GOT3 (cell line): ENCODE measurements around the gene PDE6H.

Source experiments
- DNase-seq: peaks from one replicate; lab custom pipeline; 2025; ENCODE audit warnings: mixed read lengths; lab: John Stamatoyannopoulos, UW

Gene PDE6H

DNA sequence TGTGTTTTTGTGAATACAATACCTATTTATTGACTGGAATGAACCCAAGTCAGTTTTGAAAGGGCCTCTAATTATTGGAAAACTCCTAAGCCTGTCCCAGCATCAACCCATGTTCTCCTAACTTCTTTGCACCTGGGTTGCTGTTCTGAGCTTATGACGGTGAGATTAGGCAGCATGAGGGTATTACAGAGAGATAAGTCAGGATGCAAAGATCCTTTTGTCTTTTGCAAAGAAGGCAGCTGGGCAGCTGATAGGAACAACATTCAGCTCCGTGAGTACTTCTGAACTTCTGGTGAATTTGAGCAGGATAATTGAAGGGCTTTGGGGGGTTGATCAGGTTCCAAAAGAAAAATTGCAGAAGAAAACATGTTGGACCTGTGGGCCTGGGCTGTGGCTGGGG lies at the start of gene PDE6H:
Gene PDE6H, plus strand, starts transcription at position 227 of the 400 bp plus-strand sequence. CDS start 4,971 bp downstream, outside the sequence.
- no peak for DNase-seq

DNA sequence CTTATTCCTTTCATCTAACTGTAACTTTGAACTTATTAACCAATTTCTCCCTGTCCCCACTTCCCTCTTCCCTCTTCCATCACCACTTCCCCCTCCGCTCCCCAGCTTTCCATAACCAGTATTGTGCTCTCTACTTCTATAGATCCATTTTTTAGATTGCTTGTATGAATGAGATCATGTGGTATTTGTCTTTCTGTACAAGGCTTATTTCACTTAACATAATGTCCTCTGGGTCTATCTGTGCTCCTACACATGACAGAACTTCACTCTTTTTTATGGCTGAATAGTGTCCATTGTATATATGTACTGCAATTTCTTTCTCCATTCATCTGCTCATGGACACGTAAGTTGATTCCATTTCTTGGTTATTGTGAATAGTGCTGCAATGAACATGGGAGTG lies 48.9 kb upstream of the PDE6H start:
- no peak for DNase-seq

DNA sequence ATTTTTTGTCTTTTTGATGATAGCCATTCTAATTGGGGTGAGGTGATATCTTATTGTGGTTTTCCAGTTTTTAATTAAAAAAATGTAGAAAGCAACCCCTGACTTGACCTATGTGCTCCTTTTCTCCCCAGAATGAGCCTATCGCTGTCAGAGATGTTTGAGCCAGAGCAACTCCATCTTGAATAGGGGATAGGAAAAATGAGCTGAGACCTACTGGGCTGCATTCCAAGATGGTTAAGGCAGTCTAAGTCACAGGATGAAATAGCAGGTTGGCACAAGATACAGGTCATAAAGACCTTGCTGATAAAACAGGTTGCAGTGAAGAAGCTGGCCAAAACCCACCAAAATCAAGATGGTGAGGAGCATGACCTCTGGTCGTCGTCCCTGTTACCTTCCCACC lies 48.3 kb upstream of the PDE6H start:
- no peak for DNase-seq

DNA sequence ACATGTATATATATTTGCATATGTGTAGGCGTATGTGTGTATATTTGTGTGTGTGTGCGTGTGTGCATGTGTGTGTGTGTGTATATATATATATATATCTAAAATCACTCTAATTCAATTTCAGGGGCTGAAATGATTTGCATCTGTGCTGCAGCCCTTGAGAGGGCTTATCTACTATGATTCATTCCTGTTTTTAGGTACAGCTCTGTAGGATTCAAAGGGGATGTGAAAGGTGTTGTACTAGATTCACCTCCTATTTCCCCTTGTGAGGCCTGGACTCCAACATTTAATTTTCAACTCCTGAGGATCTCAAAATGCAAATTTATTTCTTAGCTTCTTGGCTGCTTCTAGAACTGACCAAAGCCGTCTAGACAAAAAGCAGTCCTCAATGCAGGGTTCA lies 45.6 kb upstream of the PDE6H start:
- DNase-seq = no peak

DNA sequence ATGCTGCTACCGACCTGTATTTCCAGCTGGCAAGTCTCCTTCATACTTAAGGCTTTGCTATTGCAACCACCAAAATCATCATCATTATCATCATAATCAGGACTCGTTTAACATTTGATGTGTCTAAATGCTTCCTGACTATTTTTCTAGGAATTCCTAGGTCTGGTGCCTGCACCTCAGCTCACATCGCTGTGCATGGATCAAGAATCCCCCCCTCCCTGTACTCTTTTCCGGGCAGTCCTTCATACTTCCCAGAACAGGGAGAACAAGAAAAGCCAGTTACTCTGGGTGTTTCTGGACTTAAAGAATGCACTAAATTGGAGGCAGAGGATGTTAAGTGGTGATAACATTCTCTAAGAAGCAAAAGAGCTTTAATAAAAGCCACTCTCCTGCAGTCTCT lies 43.9 kb upstream of the PDE6H start:
- DNase-seq = no peak

DNA sequence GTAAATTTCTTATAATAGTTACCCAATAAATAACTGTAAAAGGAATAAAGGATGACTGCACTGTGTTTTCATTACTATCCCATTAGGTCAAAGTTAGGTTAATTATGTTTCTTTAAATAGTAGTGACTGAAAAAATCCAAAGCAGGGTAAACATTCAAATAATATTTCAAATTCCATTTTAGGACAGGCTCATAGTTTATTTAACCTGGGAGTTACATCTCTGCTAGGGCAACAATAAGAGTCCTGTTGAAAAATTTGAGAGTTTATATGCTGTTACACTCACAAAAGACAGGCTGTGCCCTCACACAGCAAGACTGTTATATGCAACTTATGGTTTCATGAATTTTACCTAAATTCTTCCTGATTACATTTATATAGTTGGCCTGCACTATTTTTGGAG lies 42.5 kb upstream of the PDE6H start:
- DNase-seq = no peak

DNA sequence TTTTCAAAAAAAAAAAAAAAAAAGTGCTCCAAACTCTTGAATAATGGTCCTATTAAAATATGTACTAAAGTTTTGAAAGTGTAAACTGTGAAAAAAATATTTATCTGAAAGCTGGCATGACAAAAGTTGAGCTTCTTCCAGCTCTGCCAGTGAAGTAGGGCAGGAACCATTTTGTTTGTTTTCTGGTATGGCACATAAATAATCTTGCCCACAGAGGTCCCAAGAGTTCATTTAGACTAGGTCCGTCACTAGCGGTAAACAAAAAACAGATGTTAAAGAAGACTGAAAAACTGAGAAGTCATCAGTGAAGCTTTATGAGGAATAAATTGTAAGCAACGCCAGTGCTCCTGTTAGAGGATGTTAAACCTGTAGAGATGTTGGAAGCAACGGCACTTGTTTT lies 41.5 kb upstream of the PDE6H start:
- DNase-seq = no peak

DNA sequence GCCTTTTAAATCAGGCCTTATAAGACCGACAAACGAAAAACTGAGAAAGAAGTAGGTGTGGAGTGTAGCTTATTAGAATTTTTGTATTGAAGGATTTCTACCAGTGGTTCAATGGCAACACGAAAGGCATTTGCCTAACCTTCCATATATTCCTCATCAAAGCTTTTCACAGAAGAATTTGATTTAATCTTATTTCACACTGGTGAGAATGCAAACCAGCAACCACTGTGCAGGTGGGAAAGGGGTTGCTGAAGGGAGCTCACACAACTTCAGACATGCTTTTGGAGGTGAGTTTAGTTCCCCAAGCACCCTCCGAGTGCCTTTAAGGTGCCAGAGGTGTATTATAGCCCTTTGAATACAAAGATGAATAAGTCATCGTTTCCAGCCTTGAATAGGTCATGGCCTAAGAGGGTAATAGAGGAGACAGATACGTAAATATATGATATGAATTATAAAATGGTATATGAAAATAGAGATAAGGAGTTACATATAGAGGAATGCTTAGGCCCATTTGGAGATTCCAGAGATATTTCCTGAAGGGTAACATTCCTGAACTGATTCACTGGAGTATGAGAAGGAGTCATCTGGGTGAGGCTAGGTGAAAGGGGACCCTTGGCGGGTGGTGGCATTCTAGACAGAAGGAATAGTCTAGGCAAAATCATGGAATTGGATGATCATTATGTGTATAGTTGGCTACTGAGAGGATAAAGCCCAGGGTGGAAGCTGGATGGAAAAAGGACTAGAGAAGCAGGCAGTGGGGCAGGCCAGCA lies 40.9 kb upstream of the PDE6H start:
- no peak for DNase-seq

DNA sequence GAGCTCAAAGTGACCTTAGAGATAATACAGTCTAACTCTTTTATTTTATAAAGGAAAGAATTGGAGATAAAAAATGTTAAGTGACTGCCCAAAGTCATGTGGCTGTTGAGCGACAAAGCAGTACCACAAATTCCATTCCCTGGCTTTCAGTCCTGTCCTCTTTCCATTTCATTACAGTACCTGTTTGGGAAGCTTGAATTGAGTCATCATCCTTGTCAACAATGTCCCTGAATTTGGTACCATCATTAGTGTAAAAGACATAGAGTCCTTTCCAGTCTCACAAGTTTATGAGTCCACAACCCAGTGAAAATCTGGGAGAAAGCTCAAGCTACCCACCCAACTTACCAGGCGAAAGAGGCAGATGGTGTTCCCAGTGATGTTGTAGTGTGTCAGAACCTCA lies 38.3 kb upstream of the PDE6H start:
- DNase-seq = no peak

DNA sequence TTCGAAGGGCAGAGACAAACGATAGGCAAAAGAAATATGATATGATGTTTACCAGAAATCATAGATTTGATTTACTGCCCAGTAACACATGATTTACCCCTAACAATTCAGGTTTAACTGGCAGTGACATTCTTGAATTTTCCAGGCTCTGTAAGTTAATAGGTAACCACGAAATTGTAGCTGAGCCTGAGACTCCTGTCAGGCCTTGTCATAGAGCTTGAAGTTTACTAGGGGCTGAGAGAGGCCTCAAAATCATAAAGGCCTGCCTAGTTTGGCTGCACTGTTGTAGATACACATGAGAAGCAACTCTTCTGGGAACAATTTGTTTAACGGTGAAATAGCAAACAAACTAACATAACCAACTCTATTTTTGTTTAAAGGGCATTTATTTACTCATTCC lies 37.8 kb upstream of the PDE6H start:
- DNase-seq = no peak

DNA sequence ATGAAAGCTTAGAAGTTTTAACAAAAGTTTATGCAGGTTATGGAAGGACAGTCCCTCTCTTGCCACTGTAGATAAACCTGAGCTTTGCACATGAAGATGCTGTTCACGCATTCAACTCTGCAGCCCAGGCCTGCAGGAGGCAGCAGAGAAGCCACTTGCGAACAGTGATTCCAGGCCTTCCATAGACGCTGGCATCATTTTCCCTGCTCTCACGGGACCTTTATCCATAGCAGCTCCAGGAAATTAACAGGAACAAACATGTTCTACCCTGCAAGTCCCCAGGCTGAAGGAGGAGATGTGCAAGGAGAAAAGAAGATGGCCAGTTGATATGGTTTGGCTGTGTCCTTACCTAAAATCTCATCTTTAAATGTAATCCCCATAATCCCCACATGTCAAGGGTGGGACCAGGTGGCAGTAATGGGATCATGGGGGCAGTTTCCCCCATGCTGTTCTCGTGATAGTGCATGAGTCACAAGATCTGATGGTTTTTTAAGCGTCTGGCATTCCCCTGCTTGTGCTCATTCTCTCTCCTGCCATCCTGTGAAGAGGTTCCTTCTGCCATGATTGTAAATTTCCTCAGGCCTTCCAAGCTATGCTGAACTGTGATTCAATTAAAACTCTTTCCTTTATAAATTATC lies 36.5 kb upstream of the PDE6H start:
- no peak for DNase-seq

DNA sequence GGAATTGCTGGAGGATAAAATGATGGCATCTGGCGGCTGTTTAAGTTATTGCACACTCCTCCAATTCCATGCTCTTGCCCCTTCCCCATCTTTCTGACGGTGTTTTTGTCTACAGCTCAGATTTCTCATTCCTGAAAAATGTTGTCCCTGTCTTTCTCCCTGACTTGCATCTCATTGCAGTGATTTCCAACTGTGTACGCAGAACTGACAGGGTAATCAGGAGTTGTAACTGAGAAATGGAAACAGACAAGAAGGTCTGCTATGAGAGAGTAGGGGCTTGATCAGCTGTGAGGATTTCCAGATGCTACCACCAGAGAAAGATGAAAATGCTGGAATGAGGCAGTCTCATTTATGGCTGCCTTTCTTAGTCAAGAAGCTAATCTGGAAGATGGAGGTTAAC lies 35.8 kb upstream of the PDE6H start:
- no peak for DNase-seq

DNA sequence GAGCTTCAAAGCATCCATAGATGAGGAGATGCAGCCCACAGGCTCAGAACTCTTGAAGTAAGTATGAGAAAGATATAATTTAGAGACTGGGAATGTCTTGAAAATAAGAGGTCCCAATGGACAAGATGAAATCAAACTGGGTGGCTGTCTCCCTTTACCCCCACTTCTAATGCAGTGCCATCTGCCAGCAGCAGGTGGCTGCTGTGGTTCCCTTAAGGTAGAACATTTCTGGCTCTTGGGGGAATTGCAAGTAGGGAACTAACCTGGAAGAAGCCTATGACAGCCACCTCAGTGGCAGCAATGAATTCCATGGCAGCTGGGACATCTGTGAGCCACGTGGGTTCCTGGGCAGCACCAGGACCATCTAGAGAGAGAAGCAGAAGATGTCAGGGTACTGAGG lies 35.2 kb upstream of the PDE6H start:
- no peak for DNase-seq

DNA sequence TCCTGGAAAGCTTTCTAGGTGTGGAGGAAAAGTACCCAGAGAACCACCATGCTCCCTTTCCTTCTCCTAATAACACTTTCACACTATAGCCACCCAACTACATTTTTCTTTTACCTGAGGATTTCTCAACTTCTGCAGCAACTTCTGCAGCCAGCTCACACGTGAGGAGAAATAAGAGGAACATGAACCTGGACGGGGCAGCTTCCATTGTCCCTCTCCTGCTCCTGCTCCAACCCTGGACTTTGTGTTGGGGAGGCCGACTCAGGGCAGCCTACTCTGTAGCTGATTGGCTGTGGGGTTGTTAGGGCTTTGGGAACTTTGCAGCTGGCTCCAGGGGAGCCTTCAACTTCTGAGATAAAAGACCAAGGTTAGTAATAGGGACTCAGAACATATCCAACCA lies 34.5 kb upstream of the PDE6H start, which contains the start of gene ERP27:
Gene ERP27, minus strand, starts transcription at position 237 of the 400 bp plus-strand sequence. Its CDS starts 29 bp downstream, at position 208.
- no peak for DNase-seq

DNA sequence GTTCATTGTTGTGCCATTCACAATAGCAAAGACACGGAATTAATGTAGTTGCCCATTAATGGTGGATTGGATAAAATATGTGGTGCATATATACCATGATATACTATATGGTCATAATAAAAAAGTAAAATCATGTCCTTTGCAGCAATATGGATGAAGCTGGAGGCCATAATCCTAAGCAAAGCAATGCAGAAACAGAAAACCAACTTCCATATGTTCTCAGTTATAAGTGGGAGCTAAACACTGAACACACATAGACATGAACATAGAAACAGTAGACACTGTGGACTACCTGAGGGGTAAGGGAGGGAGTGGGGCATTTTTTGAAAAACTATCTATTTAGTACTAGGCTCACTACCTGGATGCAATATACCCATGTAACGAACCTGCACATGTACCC lies 31.5 kb upstream of the PDE6H start:
- DNase-seq = no peak

DNA sequence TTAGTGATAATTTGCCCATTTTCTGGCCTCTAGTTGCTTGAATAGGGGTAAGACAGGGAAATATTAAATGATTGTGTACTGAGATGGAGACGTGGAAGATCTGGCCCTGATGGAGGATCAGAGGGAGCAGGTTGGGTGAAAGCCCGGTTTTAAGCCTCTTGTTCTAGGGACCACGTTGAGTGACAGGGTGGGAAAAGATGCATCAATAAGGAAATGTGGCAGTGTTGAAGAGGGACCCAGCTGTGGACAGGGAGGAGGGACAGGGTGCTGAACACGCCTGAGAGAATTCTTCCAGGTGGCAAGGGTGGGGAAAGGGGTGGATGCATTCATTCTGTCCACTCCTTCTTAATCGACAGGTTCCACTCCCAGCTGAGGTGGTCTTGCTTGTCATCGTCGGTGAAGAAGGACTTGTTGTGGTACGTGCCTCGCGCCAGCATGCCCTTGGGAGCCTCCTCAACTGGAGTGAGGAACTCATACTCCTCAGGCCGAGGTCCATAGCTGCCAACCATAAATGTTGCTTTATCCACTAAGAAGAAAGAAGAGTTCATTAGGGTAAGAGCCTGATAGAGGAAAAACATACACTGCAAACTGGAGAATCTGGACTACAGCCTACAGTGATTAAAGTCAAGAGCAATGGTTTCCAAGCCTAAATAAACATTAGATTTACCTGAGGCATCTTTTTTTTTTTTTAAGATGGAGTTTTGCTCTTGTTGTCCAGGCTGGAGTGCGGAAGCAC lies 30.5 kb upstream of the PDE6H start:
- DNase-seq = no peak

DNA sequence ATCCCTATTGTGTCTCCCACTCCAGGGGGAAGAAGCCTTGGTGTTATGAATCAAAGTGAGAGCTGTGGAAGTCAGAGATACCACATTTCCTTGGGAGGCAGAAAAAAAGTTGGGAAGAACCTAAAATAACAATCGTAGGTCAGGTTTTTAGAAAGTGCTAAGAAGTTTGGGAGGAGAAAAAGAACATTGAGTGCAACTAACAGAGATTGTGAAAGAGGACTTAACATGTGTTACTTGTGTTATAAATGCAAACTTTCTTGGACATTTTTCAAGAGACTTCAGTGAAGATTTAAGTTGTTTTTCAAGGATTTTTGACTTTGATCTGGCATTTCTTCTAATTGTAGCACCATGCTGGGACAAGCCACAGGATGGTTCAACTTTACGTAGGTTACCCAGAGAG lies 26.7 kb upstream of the PDE6H start:
- DNase-seq = no peak

DNA sequence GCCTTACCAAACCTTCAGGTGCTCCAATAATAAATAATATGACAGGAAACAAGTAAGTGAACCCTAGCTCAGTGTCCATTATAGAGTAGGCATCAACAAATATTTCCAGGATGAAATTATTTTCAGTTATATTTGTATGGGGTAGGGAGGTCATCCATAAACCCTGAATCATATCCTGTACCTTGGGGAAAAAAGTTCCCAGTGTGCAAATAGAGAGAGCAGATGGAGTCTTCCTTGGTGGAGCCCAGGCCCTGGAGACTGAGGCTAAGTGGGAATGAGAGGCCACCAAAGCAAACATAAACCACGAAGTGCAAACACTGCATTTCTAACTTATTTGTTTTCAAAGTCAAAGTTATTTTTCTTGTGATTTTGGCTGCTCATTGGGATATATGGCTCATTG lies 26.0 kb upstream of the PDE6H start:
- DNase-seq = no peak

DNA sequence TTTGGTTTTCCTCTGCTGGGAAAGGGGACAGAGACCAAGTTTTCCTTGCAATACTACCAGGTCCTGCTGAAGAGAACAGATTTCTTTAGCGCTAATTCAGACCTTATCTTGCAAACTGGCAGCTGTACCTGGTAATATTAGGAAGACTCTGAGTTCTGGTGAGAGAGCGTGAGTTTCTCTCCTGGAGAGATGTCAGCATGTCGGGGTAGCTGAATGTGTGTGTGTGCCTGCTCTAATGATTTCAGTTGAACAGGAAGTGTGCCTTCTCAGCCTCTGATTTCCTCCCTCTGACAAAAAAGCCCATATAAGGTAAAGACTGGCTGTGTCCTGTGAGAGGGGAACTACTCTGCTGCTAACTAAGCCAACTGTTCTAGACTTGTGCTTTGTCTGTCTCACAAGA lies 24.2 kb upstream of the PDE6H start:
- no peak for DNase-seq

DNA sequence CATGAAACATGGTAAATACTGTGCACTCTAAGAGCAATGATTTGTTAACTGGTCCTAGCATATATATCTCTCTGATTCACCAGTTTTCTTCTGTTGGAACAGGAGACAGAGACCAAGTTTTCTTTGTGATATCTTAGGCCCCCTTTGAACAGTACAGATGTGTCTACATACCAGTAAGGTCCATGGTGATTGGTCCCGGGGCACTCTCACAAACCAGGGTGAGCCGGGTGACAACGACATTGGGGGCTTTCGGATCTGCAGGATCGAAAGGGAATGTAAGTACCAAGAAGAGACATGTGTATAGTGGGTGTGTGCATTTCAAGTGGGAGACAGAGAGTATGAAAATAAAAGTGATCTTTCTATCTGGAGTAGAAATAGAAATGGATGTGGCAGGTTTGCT lies 23.2 kb upstream of the PDE6H start:
- no peak for DNase-seq

DNA sequence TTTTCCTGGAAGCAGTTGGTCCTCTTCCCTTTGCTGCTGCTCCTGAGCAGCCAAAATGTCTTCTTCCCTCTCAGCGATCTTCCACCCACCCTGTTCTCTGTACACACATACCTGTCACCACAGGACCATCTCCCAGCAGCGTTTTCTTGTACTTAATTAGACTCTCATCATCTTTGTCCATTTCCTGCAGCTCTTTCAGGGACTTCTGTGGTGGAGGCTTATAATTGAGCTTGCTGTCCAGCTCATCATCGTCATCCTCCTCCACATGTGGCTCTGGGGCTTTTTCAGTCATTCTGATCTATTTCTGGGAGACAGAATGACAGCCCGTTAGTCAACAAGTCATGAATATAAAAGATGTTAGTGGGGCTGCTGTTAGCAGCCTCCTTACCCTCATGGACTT lies 22.4 kb upstream of the PDE6H start:
- DNase-seq = no peak

DNA sequence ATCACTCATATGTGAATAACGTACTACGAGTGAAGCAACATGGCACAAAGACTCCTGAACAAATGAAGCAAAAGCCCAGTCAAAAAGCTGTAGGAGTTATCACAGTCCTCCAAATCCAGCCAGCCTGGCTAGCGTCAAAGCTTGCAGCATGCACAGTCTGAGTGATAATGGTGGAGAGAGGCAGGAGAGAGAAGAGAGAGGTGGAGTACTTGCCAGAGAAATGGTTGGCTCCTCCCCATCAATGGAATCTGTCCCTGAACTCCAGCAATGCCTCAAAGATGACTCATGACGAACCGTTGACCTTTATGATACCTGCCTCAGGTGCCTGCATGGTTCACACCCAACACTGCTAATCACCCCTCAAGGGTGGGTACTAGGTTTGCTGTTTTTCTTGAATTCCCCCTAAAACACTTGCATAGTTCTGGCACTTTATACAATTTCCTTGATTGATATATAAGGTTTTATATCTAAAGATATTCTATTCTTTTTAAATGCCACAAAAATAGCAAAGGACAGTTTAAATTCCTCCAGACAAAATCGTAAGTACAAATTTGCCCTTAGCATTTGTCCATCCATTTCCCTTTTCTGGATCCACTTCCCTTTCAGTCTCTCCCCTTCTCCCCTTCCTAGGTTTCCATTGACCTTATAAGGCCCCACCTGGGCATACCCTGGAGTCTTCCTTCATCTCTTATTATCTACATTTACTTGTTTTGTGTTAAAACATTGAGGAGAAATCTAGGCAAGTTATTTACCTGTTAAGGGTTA lies 21.7 kb upstream of the PDE6H start:
- no peak for DNase-seq
